ENCODE results near the gene SBK2. TPM values are rescaled to one million over a fixed set of nuclear protein-coding genes. Genes with fewer than 3 reads are reported as not detected.
"Not testable (repeated sequence)": the region's sequence is repeated elsewhere in the genome, so short reads cannot be mapped to it uniquely, and the experiment has no call there.

SBK2 gene
- total RNA-seq, 1 experiment from 2014 or later = not detected

GRCh38 chr19:55525289-55526101, 11.4 kb downstream of the SBK2 start:
- in situ Hi-C loops (cut with HindIII; ENCODE audit: low pct_unique_long_range_greater_than_20kb, low sequenced_read_pairs) = no loop called here
- no peak for DNase-seq (ENCODE audit: low read depth, low spot score)

GRCh38 chr19:55520691-55521292, 16.1 kb downstream of the SBK2 start:
- no peak for DNase-seq (ENCODE audit: low read depth, low spot score)
- in situ Hi-C loops (cut with HindIII; ENCODE audit: low pct_unique_long_range_greater_than_20kb, low sequenced_read_pairs) = no loop called here

GRCh38 chr19:55519451-55520311, 17.3 kb downstream of the SBK2 start:
- in situ Hi-C loops (cut with HindIII; ENCODE audit: low pct_unique_long_range_greater_than_20kb, low sequenced_read_pairs) = no loop called here
- no peak for DNase-seq (ENCODE audit: low read depth, low spot score)

GRCh38 chr19:55516878-55517620, 19.9 kb downstream of the SBK2 start:
- peak; percentile 89 for DNase-seq (ENCODE audit: low read depth, low spot score)
- in situ Hi-C loops (cut with HindIII; ENCODE audit: low pct_unique_long_range_greater_than_20kb, low sequenced_read_pairs) = no loop called here

GRCh38 chr19:55508120-55508519, 28.8 kb downstream of the SBK2 start:
- DNase-seq (ENCODE audit: low read depth, low spot score) = no peak
- in situ Hi-C loops (cut with HindIII; ENCODE audit: low pct_unique_long_range_greater_than_20kb, low sequenced_read_pairs) = no loop called here

- no peak for DNase-seq (ENCODE audit: low read depth, low spot score)
- in situ Hi-C loops (cut with HindIII; ENCODE audit: low pct_unique_long_range_greater_than_20kb, low sequenced_read_pairs) = no loop called here
Observed at GRCh38 chr19:55504981-55505380, 32.0 kb downstream of the SBK2 start.

GRCh38 chr19:55504252-55504603, 32.7 kb downstream of the SBK2 start:
- DNase-seq (ENCODE audit: low read depth, low spot score) = no peak
- in situ Hi-C loops (cut with HindIII; ENCODE audit: low pct_unique_long_range_greater_than_20kb, low sequenced_read_pairs) = no loop called here

GRCh38 chr19:55503502-55504251, 33.3 kb downstream of the SBK2 start:
- peak; percentile 91 for DNase-seq (ENCODE audit: low read depth, low spot score)
- in situ Hi-C loops (cut with HindIII; ENCODE audit: low pct_unique_long_range_greater_than_20kb, low sequenced_read_pairs) = no loop called here

- in situ Hi-C loops (cut with HindIII; ENCODE audit: low pct_unique_long_range_greater_than_20kb, low sequenced_read_pairs) = no loop called here
- DNase-seq (ENCODE audit: low read depth, low spot score) = no peak
Observed at GRCh38 chr19:55503157-55503501, 33.8 kb downstream of the SBK2 start.

- no peak for DNase-seq (ENCODE audit: low read depth, low spot score)
- in situ Hi-C loops (cut with HindIII; ENCODE audit: low pct_unique_long_range_greater_than_20kb, low sequenced_read_pairs) = no loop called here
Observed at GRCh38 chr19:55502197-55502952, 34.6 kb downstream of the SBK2 start.

- in situ Hi-C loops (cut with HindIII; ENCODE audit: low pct_unique_long_range_greater_than_20kb, low sequenced_read_pairs) = no loop called here
Observed at GRCh38 chr19:55500368-55500952, 36.5 kb downstream of the SBK2 start.

GRCh38 chr19:55498246-55498840, 38.6 kb downstream of the SBK2 start:
- in situ Hi-C loops (cut with HindIII; ENCODE audit: low pct_unique_long_range_greater_than_20kb, low sequenced_read_pairs) = no loop called here
- no peak for DNase-seq (ENCODE audit: low read depth, low spot score)

More at GRCh38 chr19:55500368-55500952, 36.5 kb downstream of the SBK2 start:
- DNase-seq (ENCODE audit: low read depth, low spot score) = no peak

- DNase-seq (ENCODE audit: low read depth, low spot score) = no peak
- in situ Hi-C loops (cut with HindIII; ENCODE audit: low pct_unique_long_range_greater_than_20kb, low sequenced_read_pairs) = no loop called here
Observed at GRCh38 chr19:55497763-55498162, 39.2 kb downstream of the SBK2 start.

GRCh38 chr19:55496820-55497219, 40.1 kb downstream of the SBK2 start:
- in situ Hi-C loops (cut with HindIII; ENCODE audit: low pct_unique_long_range_greater_than_20kb, low sequenced_read_pairs); DNase-seq (ENCODE audit: low read depth, low spot score): not testable (repeated sequence)

GRCh38 chr19:55495646-55496349, 41.1 kb downstream of the SBK2 start:
- in situ Hi-C loops (cut with HindIII; ENCODE audit: low pct_unique_long_range_greater_than_20kb, low sequenced_read_pairs) = no loop called here
- DNase-seq (ENCODE audit: low read depth, low spot score) = no peak
